ENCODE results near the gene TACR1. TPM values are rescaled to one million over a fixed set of nuclear protein-coding genes. Genes with fewer than 3 reads are reported as not detected.

TACR1 gene
- total and polyA plus RNA-seq, 2 of the 13 experiments (the other 11 are each of a cell fraction or from before 2014, with no cell fraction given) = not detected

- Histone ChIP-seq H3K27me3 (ENCODE audit: control insufficient read depth in 1 of 2, insufficient read depth in 2 of 2, low read length in 2 of 2) (no peaks in the 10 kb centered on the region; a peak in 1 of 5 replicates), H3K4me2 (ENCODE audit: low read depth, low read length) (no peak overlapping the region), H3K9ac (ENCODE audit: insufficient read depth, low read depth, low read length) (no peak overlapping the region), H3K4me3 (replicated peaks in 1 of 3; ENCODE audit: insufficient read depth in 1 of 3, low read depth in 2 of 3, low read length in 3 of 3) (no peak overlapping the region), H2AFZ (ENCODE audit: low read length) (no peak overlapping the region), H3K4me1 (ENCODE audit: insufficient read depth, low read length) (no peaks in the 10 kb centered on the region), H3K9me3 (ENCODE audit: low read length) (no peaks in the 10 kb centered on the region), H3K36me3 (replicated peaks in 1 of 2; ENCODE audit: control insufficient read depth in 1 of 2, insufficient read depth in 2 of 2, low read length in 2 of 2) (no peaks in the 10 kb centered on the region), H3K27ac (ENCODE audit: extremely low read length, insufficient read depth, low read length) (no peak overlapping the region), H3K79me2 (ENCODE audit: insufficient read depth, low read length) (no peaks in the 10 kb centered on the region), H4K20me1 (ENCODE audit: insufficient read depth, low read length) (no peaks in the 10 kb centered on the region)
- ATAC-seq (no peak), FAIRE-seq (no peak), DNase-seq (ENCODE audit: low spot score) (no peak)
- ChIA-PET POLR2A (no interaction called here), CTCF (ENCODE audit: low intra/inter-chr PET ratio, low total read pairs) (no interaction called here)
- no TSS peak for BruUV-seq (replicated peaks)
- TF ChIP-seq ZNF207 (IDR thresholded peaks at IDR 0.05; ENCODE audit: borderline replicate concordance) (no peak), ZNF7 (CRISPR knock-in tag; IDR thresholded peaks at IDR 0.05) (0 out of 2 replicates have a peak, but pooled peaks have one; percentile 38), MXI1 (IDR thresholded peaks at IDR 0.05; ENCODE audit: borderline replicate concordance, low read depth, low read length) (no peak)
- in situ Hi-C loops (cut with HindIII; ENCODE audit: extremely low pct_ligation_motif_present, low pct_unique_long_range_greater_than_20kb) = no loop called here
- intact Hi-C loops (cut with micrococcal nuclease; ENCODE audit: unreplicated experiment) = no loop called here
Observed at GRCh38 chr2:75180476-75180875, 18.8 kb downstream of the TACR1 start.

- Histone ChIP-seq H3K36me3 (replicated peaks in 1 of 2; ENCODE audit: control insufficient read depth in 1 of 2, insufficient read depth in 2 of 2, low read length in 2 of 2) (no peaks in the 10 kb centered on the region), H3K4me3 (replicated peaks in 1 of 3; ENCODE audit: insufficient read depth in 1 of 3, low read depth in 2 of 3, low read length in 3 of 3) (no peak overlapping the region), H3K9me3 (ENCODE audit: low read length) (no peaks in the 10 kb centered on the region), H3K27me3 (ENCODE audit: control insufficient read depth in 1 of 2, insufficient read depth in 2 of 2, low read length in 2 of 2) (no peaks in the 10 kb centered on the region; a peak in 1 of 5 replicates), H3K79me2 (ENCODE audit: insufficient read depth, low read length) (no peaks in the 10 kb centered on the region), H4K20me1 (ENCODE audit: insufficient read depth, low read length) (no peaks in the 10 kb centered on the region), H3K4me1 (ENCODE audit: insufficient read depth, low read length) (no peaks in the 10 kb centered on the region), H2AFZ (ENCODE audit: low read length) (no peak overlapping the region), H3K9ac (ENCODE audit: insufficient read depth, low read depth, low read length) (no peak overlapping the region), H3K4me2 (ENCODE audit: low read depth, low read length) (no peak overlapping the region), H3K27ac (ENCODE audit: extremely low read length, insufficient read depth, low read length) (no peak overlapping the region)
- WGBS (ENCODE audit: low lambda C conversion rate) = 45% methylated on average over 2 of the region's 2 CpGs
- ChIA-PET POLR2A (no interaction called here), CTCF (ENCODE audit: low intra/inter-chr PET ratio, low total read pairs) (no interaction called here)
- no TSS peak for BruUV-seq (replicated peaks)
- intact Hi-C loops (cut with micrococcal nuclease; ENCODE audit: unreplicated experiment) = no loop called here
- in situ Hi-C loops (cut with HindIII; ENCODE audit: extremely low pct_ligation_motif_present, low pct_unique_long_range_greater_than_20kb) = no loop called here
- no peak for ATAC-seq
- no peak for FAIRE-seq
- no peak for DNase-seq (ENCODE audit: low spot score)
- TF ChIP-seq SP4 (CRISPR knock-in tag; IDR thresholded peaks at IDR 0.05) (no peak), TEAD2 (CRISPR knock-in tag; IDR thresholded peaks at IDR 0.05) (no peak), STAT5B (CRISPR knock-in tag; IDR thresholded peaks at IDR 0.05) (no peak), ZNF607 (CRISPR knock-in tag; IDR thresholded peaks at IDR 0.05; ENCODE audit: borderline replicate concordance) (no peak), KAT7 (CRISPR knock-in tag; IDR thresholded peaks at IDR 0.05; ENCODE audit: borderline replicate concordance) (no peak), ARID5B (CRISPR knock-in tag; IDR thresholded peaks at IDR 0.05) (no peak), HMG20B (CRISPR knock-in tag; conservative IDR thresholded peaks at IDR 0.05) (no peak), MXI1 (IDR thresholded peaks at IDR 0.05; ENCODE audit: borderline replicate concordance, low read depth, low read length) (no peak), ZMYM2 (CRISPR knock-in tag; IDR thresholded peaks at IDR 0.05) (no peak), TBX3 (IDR thresholded peaks at IDR 0.05; ENCODE audit: borderline replicate concordance) (no peak), ARNT (IDR thresholded peaks at IDR 0.05) (no peak)
Observed at GRCh38 chr2:75177427-75177826, 21.9 kb downstream of the TACR1 start.
